Ovary (tissue), 9 donors: ENCODE measurements around the gene MRPS5. TPM values are rescaled to one million over a fixed set of nuclear protein-coding genes. Genes with fewer than 3 reads are reported as not detected.

Experiments used
- DNase-seq, 5 donors: peaks; one replicate each; pipeline ENCODE4 v3.0.0-alpha.2; 2019 to 2020
- H3K27ac ChIP-seq, 2 donors: fragments of 200-600 bp; one replicate each; pipeline versions ENCODE4 v1.5.1 to v1.8.0; 2019 to 2022
- H3K27me3 ChIP-seq: fragments of 200-600 bp; one replicate; pipeline ENCODE4 v1.8.0; 2022
- H3K36me3 ChIP-seq: fragments of 200-600 bp; sonication (generic); one replicate; pipeline ENCODE4 v1.5.1; 2019
- H3K4me1 ChIP-seq: one replicate; pipeline ENCODE4 v1.8.1; 2013; ENCODE audit warnings: mild to moderate bottlenecking, moderate library complexity; ENCODE audit not compliant: insufficient read depth
- H3K4me3 ChIP-seq: fragments of 200-600 bp; sonication (generic); one replicate; pipeline ENCODE4 v1.5.1; 2017
- H3K9me3 ChIP-seq, 2 donors: fragments of 200-600 bp in 1 of 2; sonication (generic) in 1 of 2; one replicate each; pipeline versions ENCODE4 v1.5.1 to v1.8.1; 2013 to 2019; ENCODE audit warnings: mild to moderate bottlenecking in 1 of 2, moderate library complexity in 1 of 2
- EP300 ChIP-seq: sonication (generic); formaldehyde crosslinking; IDR thresholded peaks from one replicate; pipeline ENCODE4 v1.6.1; 2017; ENCODE audit warnings: antibody characterized with exemption
- POLR2A ChIP-seq: fragments of 450-650 bp; IDR thresholded peaks from one replicate; pipeline ENCODE4 v1.6.1; 2017; ENCODE audit warnings: antibody characterized with exemption, mild to moderate bottlenecking, moderate library complexity
- WGBS, 3 donors: extraction: QIAGEN DNeasy Blood & Tissue Kit in 1 of 3; methylation state at CpG; one replicate each; pipeline versions ENCODE4 v1.1.5 to v1.1.7; 2013 to 2017; 5-methylcytosine and 5-hydroxymethylcytosine counted together
- intact Hi-C, 4 donors: fragments of 100-400 bp; cut with DNase I; formaldehyde crosslinking; loops; one replicate each; pipeline versions ENCODE4 v1.11.0 to v1.15.1; 2022 to 2023
- polyA plus RNA-seq, 2 donors: library from polyadenylated mRNA; stranded (reverse); fragments of 200-250 nt in 1 of 2; fragments of 350-450 nt in 1 of 2; fragmentation: Illumina TruSeq in 1 of 2; extraction: RNeasy Lipid Tissue Mini Kit (QIAGEN cat#74804) in 1 of 2; gene quantifications; one replicate each; pipeline ENCODE4 v1.2.3, GENCODE V29; 2013 to 2014
- total RNA-seq, 7 donors: library from RNA; depleted of rRNA in 2 of 7; stranded (reverse); fragments of >200 nt in 2 of 7; fragmentation: NEBNext Ultra II Directional in 3 of 7; extraction: Animal tissue kit (Norgen Biotek cat#: 25700) in 3 of 7; gene quantifications; one replicate each; pipeline versions ENCODE4 v1.1.0 to v1.2.4, GENCODE V29; 2016 to 2023
- TF ChIP-seq, protein P1 (sequence below), 3 donors: fragments of 450-650 bp in 2 of 3; fragments of 200-600 bp in 1 of 3; IDR thresholded peaks; one replicate each; pipeline versions ENCODE4 v1.5.1 to v1.8.0; 2016 to 2022; ENCODE audit warnings: antibody characterized with exemption in 3 of 3, mild to moderate bottlenecking in 1 of 3
- donor health status: DM: no; HTN: no; CAD: no; lungs with moderate emphysema.
- donor health status: DM: no; HTN: no; CAD: no.
- donor health status: Bipolar disorder and iron deficiency.
- donor health status: DM: yes; HTN: yes; CAD: no.
- donor health status: DM: no; HTN: no; CAD: no.
- donor health status: DM: yes; HTN: yes; CAD: no.

Gene MRPS5
- total and polyA plus RNA-seq, 9 donors = 32.4 to 62.9 (median 39.7) TPM

DNA sequence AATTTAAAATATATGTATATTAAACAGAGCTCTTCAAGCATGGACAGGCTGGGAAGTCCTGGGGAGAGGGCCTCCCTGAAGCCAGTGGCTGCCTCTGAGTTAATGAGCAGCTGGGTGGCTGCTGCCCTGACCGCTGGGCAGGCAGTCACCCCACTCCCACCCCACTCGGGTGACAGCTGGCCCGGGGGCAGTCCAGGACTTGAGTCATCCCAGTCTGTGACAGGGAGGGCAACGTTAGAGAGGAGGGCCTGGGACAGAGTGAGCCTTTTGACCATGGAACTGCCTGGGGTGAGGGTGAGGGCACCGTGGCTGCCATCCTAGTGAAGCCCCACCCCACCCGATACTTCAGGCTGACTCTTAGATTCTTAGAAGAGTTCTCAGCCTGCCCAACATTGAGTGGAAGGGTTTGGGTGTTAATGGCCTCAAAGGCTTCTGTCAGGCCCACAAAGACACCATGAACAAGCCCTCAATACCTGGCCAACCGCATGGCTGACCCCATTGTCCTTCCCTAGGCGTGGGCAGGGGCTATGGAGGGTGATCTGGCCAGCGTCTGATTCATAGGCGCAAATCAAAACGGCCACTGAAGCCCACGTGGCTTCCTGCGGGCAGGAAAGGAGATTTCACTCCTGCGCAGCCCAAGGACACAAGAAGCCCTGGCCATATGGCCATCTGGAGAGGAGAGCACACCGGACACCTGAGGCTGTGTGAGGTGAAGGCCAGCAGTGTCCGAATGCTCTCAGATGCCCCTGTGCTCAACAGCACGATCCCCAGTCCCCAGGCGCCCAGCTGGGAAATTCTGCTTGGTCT, 47.5 kb downstream of the MRPS5 start:
- WGBS, 3 donors = 54 to 72% (median 56%) methylated on average over 18 of the region's 18 CpGs
- no peak overlapping the region for H3K4me3 ChIP-seq
- H3K27ac ChIP-seq = no peak overlapping the region
- H3K27me3 ChIP-seq = no peaks in the 10 kb centered on the region
- intact Hi-C loops = loop anchor here in 1 of 4 donors (10.0 kb wide), 1 partner anchor 661 kb away; no protein-coding TSS in a partner anchor
- no peak for DNase-seq
- TF ChIP-seq POLR2A (no peak), EP300 (no peak)
- TF ChIP-seq, protein P1, sequence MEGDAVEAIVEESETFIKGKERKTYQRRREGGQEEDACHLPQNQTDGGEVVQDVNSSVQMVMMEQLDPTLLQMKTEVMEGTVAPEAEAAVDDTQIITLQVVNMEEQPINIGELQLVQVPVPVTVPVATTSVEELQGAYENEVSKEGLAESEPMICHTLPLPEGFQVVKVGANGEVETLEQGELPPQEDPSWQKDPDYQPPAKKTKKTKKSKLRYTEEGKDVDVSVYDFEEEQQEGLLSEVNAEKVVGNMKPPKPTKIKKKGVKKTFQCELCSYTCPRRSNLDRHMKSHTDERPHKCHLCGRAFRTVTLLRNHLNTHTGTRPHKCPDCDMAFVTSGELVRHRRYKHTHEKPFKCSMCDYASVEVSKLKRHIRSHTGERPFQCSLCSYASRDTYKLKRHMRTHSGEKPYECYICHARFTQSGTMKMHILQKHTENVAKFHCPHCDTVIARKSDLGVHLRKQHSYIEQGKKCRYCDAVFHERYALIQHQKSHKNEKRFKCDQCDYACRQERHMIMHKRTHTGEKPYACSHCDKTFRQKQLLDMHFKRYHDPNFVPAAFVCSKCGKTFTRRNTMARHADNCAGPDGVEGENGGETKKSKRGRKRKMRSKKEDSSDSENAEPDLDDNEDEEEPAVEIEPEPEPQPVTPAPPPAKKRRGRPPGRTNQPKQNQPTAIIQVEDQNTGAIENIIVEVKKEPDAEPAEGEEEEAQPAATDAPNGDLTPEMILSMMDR (IDR thresholded peaks at IDR 0.05) = no peak
- no peaks in the 10 kb centered on the region for H3K36me3 ChIP-seq
- no peaks in the 10 kb centered on the region for H3K4me1 ChIP-seq
- H3K9me3 ChIP-seq = no peaks in the 10 kb centered on the region

DNA sequence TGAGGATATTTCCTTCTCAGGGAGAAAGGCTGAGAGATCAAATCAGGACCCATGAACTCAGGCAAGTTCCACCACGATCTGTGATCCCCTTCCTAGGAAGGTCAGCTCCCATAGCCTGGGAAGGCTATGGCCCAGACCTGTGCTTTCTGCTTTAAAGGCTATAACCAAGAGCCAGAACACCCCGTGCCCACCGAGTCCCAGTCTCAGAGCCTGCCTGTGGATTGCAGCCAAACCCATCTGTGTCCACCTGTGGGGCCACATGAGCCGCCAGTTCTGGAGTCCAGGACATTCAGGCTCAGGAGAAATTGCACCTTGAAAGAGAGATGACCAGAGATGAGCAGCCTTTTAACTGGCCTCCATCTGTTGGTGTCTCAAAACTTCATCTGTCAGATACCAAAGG, 49.2 kb downstream of the MRPS5 start:
- WGBS, 3 donors = 62 to 68% (median 65%) methylated on average over 4 of the region's 4 CpGs
- H3K4me1 ChIP-seq = no peaks in the 10 kb centered on the region
- no peaks in the 10 kb centered on the region for H3K27me3 ChIP-seq
- no peaks in the 10 kb centered on the region for H3K9me3 ChIP-seq
- no peaks in the 10 kb centered on the region for H3K36me3 ChIP-seq
- DNase-seq = no peak
- H3K27ac ChIP-seq = no peak overlapping the region
- H3K4me3 ChIP-seq = no peak overlapping the region
- intact Hi-C loops = loop anchor here in 1 of 4 donors (10.0 kb wide), 1 partner anchor 662 kb away; no protein-coding TSS in a partner anchor
- no peak for TF ChIP-seq POLR2A
- TF ChIP-seq, protein P1 (IDR thresholded peaks at IDR 0.05) = no peak
- TF ChIP-seq EP300 = no peak

DNA sequence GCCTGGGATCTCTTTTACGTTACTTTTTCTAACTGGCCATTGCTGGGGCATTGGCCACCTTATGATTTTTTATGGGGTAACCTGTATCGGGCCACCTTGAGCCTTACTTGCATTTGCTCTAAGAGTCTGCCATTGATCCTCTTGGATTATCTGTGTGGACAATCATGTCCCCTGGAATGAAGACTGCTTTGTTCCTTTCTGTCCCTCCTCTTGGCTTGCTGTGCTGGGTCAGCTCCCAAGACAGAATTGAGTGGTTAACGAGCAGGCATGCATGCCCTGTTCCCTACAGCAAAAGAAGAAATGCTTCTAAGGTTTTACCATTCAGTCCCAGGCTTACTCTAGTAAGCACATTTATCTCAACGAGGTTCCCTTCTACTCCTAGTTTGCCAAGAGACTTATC, 49.8 kb downstream of the MRPS5 start:
- intact Hi-C loops = loop anchor here in 1 of 4 donors (10.0 kb wide), 1 partner anchor 663 kb away; no protein-coding TSS in a partner anchor
- DNase-seq = no peak
- Histone ChIP-seq H3K27ac (no peak overlapping the region), H3K4me3 (no peak overlapping the region), H3K4me1 (no peaks in the 10 kb centered on the region), H3K9me3 (no peaks in the 10 kb centered on the region), H3K27me3 (no peaks in the 10 kb centered on the region), H3K36me3 (no peaks in the 10 kb centered on the region)
- WGBS, 3 donors = 75 to 82% (median 81%) methylated on average over 4 of the region's 4 CpGs
- no peak for TF ChIP-seq POLR2A
- TF ChIP-seq, protein P1 (IDR thresholded peaks at IDR 0.05) = no peak
- no peak for TF ChIP-seq EP300

DNA sequence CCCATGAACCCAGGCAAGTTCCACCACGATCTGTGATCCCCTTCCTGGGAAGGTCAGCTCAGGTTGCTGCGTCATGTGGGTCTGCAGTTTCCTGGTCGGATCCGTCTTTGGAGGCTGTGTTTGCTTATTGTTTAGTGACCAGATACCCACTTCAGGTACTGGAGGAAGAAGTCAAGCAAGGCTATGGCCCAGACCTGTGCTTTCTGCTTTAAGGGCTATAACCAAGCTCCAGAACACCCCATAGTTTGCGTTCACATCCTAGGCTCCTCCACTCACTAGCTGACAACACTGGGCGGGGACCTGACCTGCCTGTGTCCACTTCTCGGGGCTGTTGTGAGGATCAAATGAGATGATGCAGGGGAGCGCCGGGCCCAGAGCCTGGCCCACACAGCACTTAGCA, 52.1 kb downstream of the MRPS5 start:
- H3K27me3 ChIP-seq = no peaks in the 10 kb centered on the region
- H3K9me3 ChIP-seq = no peaks in the 10 kb centered on the region
- H3K4me1 ChIP-seq = no peaks in the 10 kb centered on the region
- intact Hi-C loops = no loop called here
- DNase-seq = no peak
- H3K27ac ChIP-seq = no peak overlapping the region
- H3K4me3 ChIP-seq = no peak overlapping the region
- 65 to 66% (median 65%) methylated on average over 9 of the region's 9 CpGs for WGBS, 3 donors
- TF ChIP-seq, protein P1 (IDR thresholded peaks at IDR 0.05) = no peak
- TF ChIP-seq POLR2A (no peak), EP300 (no peak)
- H3K36me3 ChIP-seq = no peaks in the 10 kb centered on the region
